Measurements from ENCODE around the gene QKI. TPM values are rescaled to one million over a fixed set of nuclear protein-coding genes. Genes with fewer than 3 reads are reported as not detected.
"Not testable (repeated sequence)": the region's sequence is repeated elsewhere in the genome, so short reads cannot be mapped to it uniquely, and the experiment has no call there.

QKI gene
- total and polyA plus RNA-seq, 2 donors (not counting 1 experiment from before 2014, with no cell fraction given) = 129 to 224 TPM

GRCh38 chr6:163438298-163438939, 23.9 kb downstream of the QKI start:
- TF ChIP-seq EZH2 (IDR thresholded peaks at IDR 0.05; ENCODE audit: low read length, missing control alignments) (no peak), CTCF (conservative IDR thresholded peaks at IDR 0.05 in 1 of 2, IDR thresholded peaks at IDR 0.05 in 1 of 2; ENCODE audit: low read depth in 1 of 2, low read length in 2 of 2) (no peak)
- no peaks in the 10 kb centered on the region for H3K27me3 ChIP-seq (ENCODE audit: control insufficient read depth, insufficient read depth, low read length)
- H3K79me2 ChIP-seq (ENCODE audit: control insufficient read depth, insufficient read depth, low read length) = peaks cover 95% of the 10 kb centered on the region
- no peak overlapping the region for H3K9ac ChIP-seq (ENCODE audit: insufficient read depth, low read length)
- peak in 1 of 2 donors; percentile 44 for DNase-seq (ENCODE audit: low read depth in 2 of 2)
- no peak overlapping the region for H3K4me3 ChIP-seq (replicated peaks in 1 of 4; ENCODE audit: control extremely low read depth in 1 of 4, insufficient read depth in 1 of 4, low read depth in 3 of 4, low read length in 4 of 4)
- no peak overlapping the region for H3K27ac ChIP-seq (ENCODE audit: insufficient read depth, low read length)
- H3K36me3 ChIP-seq (ENCODE audit: control insufficient read depth, insufficient read depth, low read length) = no peaks in the 10 kb centered on the region
- H3K4me2 ChIP-seq (ENCODE audit: extremely low read depth, insufficient read depth, low read length) = no peak overlapping the region
- no peak overlapping the region for H2AFZ ChIP-seq (ENCODE audit: low read length)
- H3K9me3 ChIP-seq (ENCODE audit: control insufficient read depth, insufficient read depth, low read depth, low read length) = no peaks in the 10 kb centered on the region
- H4K20me1 ChIP-seq (ENCODE audit: control insufficient read depth, extremely low read depth, insufficient read depth, low read length) = peaks cover 2% of the 10 kb centered on the region
- peaks cover 2% of the 10 kb centered on the region for H3K4me1 ChIP-seq (ENCODE audit: control insufficient read depth, extremely low read depth, insufficient read depth, low read length)

GRCh38 chr6:163438940-163439335, 24.4 kb downstream of the QKI start:
- Histone ChIP-seq H3K27me3 (ENCODE audit: control insufficient read depth, insufficient read depth, low read length) (no peaks in the 10 kb centered on the region), H2AFZ (ENCODE audit: low read length) (no peak overlapping the region), H3K4me1 (ENCODE audit: control insufficient read depth, extremely low read depth, insufficient read depth, low read length) (peaks cover 2% of the 10 kb centered on the region), H3K79me2 (ENCODE audit: control insufficient read depth, insufficient read depth, low read length) (peaks cover 95% of the 10 kb centered on the region), H3K4me3 (replicated peaks in 1 of 4; ENCODE audit: control extremely low read depth in 1 of 4, insufficient read depth in 1 of 4, low read depth in 3 of 4, low read length in 4 of 4) (no peak overlapping the region), H4K20me1 (ENCODE audit: control insufficient read depth, extremely low read depth, insufficient read depth, low read length) (peaks cover 2% of the 10 kb centered on the region), H3K36me3 (ENCODE audit: control insufficient read depth, insufficient read depth, low read length) (no peaks in the 10 kb centered on the region), H3K9ac (ENCODE audit: insufficient read depth, low read length) (no peak overlapping the region), H3K9me3 (ENCODE audit: control insufficient read depth, insufficient read depth, low read depth, low read length) (no peaks in the 10 kb centered on the region), H3K4me2 (ENCODE audit: extremely low read depth, insufficient read depth, low read length) (no peak overlapping the region), H3K27ac (ENCODE audit: insufficient read depth, low read length) (no peak overlapping the region)
- TF ChIP-seq CTCF (conservative IDR thresholded peaks at IDR 0.05 in 1 of 2, IDR thresholded peaks at IDR 0.05 in 1 of 2; ENCODE audit: low read depth in 1 of 2, low read length in 2 of 2) (no peak), EZH2 (IDR thresholded peaks at IDR 0.05; ENCODE audit: low read length, missing control alignments) (no peak)
- peak in 1 of 2 donors; percentile 44 for DNase-seq (ENCODE audit: low read depth in 2 of 2)

- not testable (repeated sequence) for H3K9ac ChIP-seq (ENCODE audit: insufficient read depth, low read length); H3K9me3 ChIP-seq (ENCODE audit: control insufficient read depth, insufficient read depth, low read depth, low read length); DNase-seq (ENCODE audit: low read depth in 2 of 2); H3K4me1 ChIP-seq (ENCODE audit: control insufficient read depth, extremely low read depth, insufficient read depth, low read length); H3K27me3 ChIP-seq (ENCODE audit: control insufficient read depth, insufficient read depth, low read length); H3K4me3 ChIP-seq (replicated peaks in 1 of 4; ENCODE audit: control extremely low read depth in 1 of 4, insufficient read depth in 1 of 4, low read depth in 3 of 4, low read length in 4 of 4); H4K20me1 ChIP-seq (ENCODE audit: control insufficient read depth, extremely low read depth, insufficient read depth, low read length); H2AFZ ChIP-seq (ENCODE audit: low read length); H3K36me3 ChIP-seq (ENCODE audit: control insufficient read depth, insufficient read depth, low read length); H3K4me2 ChIP-seq (ENCODE audit: extremely low read depth, insufficient read depth, low read length); H3K27ac ChIP-seq (ENCODE audit: insufficient read depth, low read length)
- H3K79me2 ChIP-seq (ENCODE audit: control insufficient read depth, insufficient read depth, low read length) = peaks cover 96% of the 10 kb centered on the region
These were observed 24.9 kb downstream of the QKI start for GRCh38 chr6:163439390-163439789.
